Stomach smooth muscle (tissue), 2 donors: Measurements from ENCODE around the gene SYNPO.

Experiments used
- H3K27ac ChIP-seq: one replicate; pipeline ENCODE4 v1.7.0; 2013; ENCODE audit warnings: mild to moderate bottlenecking, low read length, inconsistent platforms
- H3K27me3 ChIP-seq, 2 donors: one replicate each; pipeline ENCODE4 v1.7.0; 2013; ENCODE audit warnings: low read length in 2 of 2; ENCODE audit not compliant: insufficient read depth in 2 of 2, control insufficient read depth in 1 of 2
- H3K36me3 ChIP-seq, 2 donors: one replicate each; pipeline ENCODE4 v1.7.0; 2013; ENCODE audit warnings: low read length in 2 of 2; ENCODE audit not compliant: control insufficient read depth in 2 of 2, insufficient read depth in 2 of 2
- H3K4me1 ChIP-seq: one replicate; pipeline ENCODE4 v1.7.0; 2013; ENCODE audit warnings: low read length; ENCODE audit not compliant: control insufficient read depth, insufficient read depth
- H3K4me3 ChIP-seq, 2 donors: one replicate each; pipeline ENCODE4 v1.7.0; 2013; ENCODE audit warnings: low read length in 2 of 2
- H3K9ac ChIP-seq, 2 donors: one replicate each; pipeline ENCODE4 v1.7.0; 2013; ENCODE audit warnings: low read length in 2 of 2, mild to moderate bottlenecking in 1 of 2
- H3K9me3 ChIP-seq, 2 donors: one replicate each; pipeline ENCODE4 v1.7.0; 2013; ENCODE audit warnings: low read length in 2 of 2; ENCODE audit not compliant: control insufficient read depth in 2 of 2
- donor health status: healthy.
- donor health status: Pancreatic carcinoma.

Gene SYNPO

GRCh38 chr5:150599917-150600511 is 40.4 kb upstream of the SYNPO start:
- peaks cover 34% of the 10 kb centered on the region for H3K4me1 ChIP-seq
- no peaks in the 10 kb centered on the region for H3K27me3 ChIP-seq
- H3K9ac ChIP-seq: peak overlapping the region; percentile 14 to 42
- H3K4me3 ChIP-seq: peak overlapping the region in 1 of 2 donors; percentile 15
- no peaks in the 10 kb centered on the region for H3K36me3 ChIP-seq
- peak overlapping the region; percentile 46 for H3K27ac ChIP-seq
- no peaks in the 10 kb centered on the region for H3K9me3 ChIP-seq

- H3K4me1 ChIP-seq: peaks cover 31% of the 10 kb centered on the region
- no peaks in the 10 kb centered on the region for H3K9me3 ChIP-seq
- H3K9ac ChIP-seq: peak overlapping the region in 1 of 2 donors; percentile 2
- no peaks in the 10 kb centered on the region for H3K27me3 ChIP-seq
- no peaks in the 10 kb centered on the region for H3K36me3 ChIP-seq
- peak overlapping the region in 1 of 2 donors; percentile 15 for H3K4me3 ChIP-seq
- H3K27ac ChIP-seq: peak overlapping the region; percentile 46
Observed at GRCh38 chr5:150600616-150601490, 39.6 kb upstream of the SYNPO start.

- H3K9me3 ChIP-seq: no peaks in the 10 kb centered on the region
- no peak overlapping the region for H3K27ac ChIP-seq
- H3K4me3 ChIP-seq: no peak overlapping the region
- H3K36me3 ChIP-seq: no peaks in the 10 kb centered on the region
- H3K9ac ChIP-seq: no peak overlapping the region
- no peaks in the 10 kb centered on the region for H3K27me3 ChIP-seq
- H3K4me1 ChIP-seq: peaks cover 31% of the 10 kb centered on the region
Observed at GRCh38 chr5:150601491-150602345, 38.7 kb upstream of the SYNPO start.

GRCh38 chr5:150603052-150603451 is 37.4 kb upstream of the SYNPO start:
- Histone ChIP-seq H3K9me3 (no peaks in the 10 kb centered on the region), H3K27ac (no peak overlapping the region), H3K4me3 (no peak overlapping the region), H3K27me3 (no peaks in the 10 kb centered on the region), H3K9ac (no peak overlapping the region), H3K36me3 (no peaks in the 10 kb centered on the region), H3K4me1 (peaks cover 27% of the 10 kb centered on the region)

- H3K9me3 ChIP-seq: no peaks in the 10 kb centered on the region
- no peak overlapping the region for H3K9ac ChIP-seq
- H3K4me1 ChIP-seq: peaks cover 23% of the 10 kb centered on the region
- no peak overlapping the region for H3K4me3 ChIP-seq
- H3K36me3 ChIP-seq: no peaks in the 10 kb centered on the region
- no peaks in the 10 kb centered on the region for H3K27me3 ChIP-seq
- no peak overlapping the region for H3K27ac ChIP-seq
Observed at GRCh38 chr5:150603491-150603890, 37.0 kb upstream of the SYNPO start.

GRCh38 chr5:150604010-150604409 is 36.5 kb upstream of the SYNPO start:
- no peak overlapping the region for H3K4me3 ChIP-seq
- H3K9me3 ChIP-seq: no peaks in the 10 kb centered on the region
- no peaks in the 10 kb centered on the region for H3K36me3 ChIP-seq
- H3K4me1 ChIP-seq: peaks cover 22% of the 10 kb centered on the region
- no peak overlapping the region for H3K27ac ChIP-seq
- no peaks in the 10 kb centered on the region for H3K27me3 ChIP-seq
- no peak overlapping the region for H3K9ac ChIP-seq

GRCh38 chr5:150604894-150605440 is 35.5 kb upstream of the SYNPO start:
- no peak overlapping the region for H3K9ac ChIP-seq
- H3K4me1 ChIP-seq: peaks cover 21% of the 10 kb centered on the region
- H3K27me3 ChIP-seq: no peaks in the 10 kb centered on the region
- H3K4me3 ChIP-seq: no peak overlapping the region
- no peaks in the 10 kb centered on the region for H3K36me3 ChIP-seq
- no peak overlapping the region for H3K27ac ChIP-seq
- no peaks in the 10 kb centered on the region for H3K9me3 ChIP-seq

- H3K27me3 ChIP-seq: no peaks in the 10 kb centered on the region
- no peak overlapping the region for H3K4me3 ChIP-seq
- H3K27ac ChIP-seq: no peak overlapping the region
- no peaks in the 10 kb centered on the region for H3K9me3 ChIP-seq
- peaks cover 21% of the 10 kb centered on the region for H3K4me1 ChIP-seq
- no peaks in the 10 kb centered on the region for H3K36me3 ChIP-seq
- no peak overlapping the region for H3K9ac ChIP-seq
Observed at GRCh38 chr5:150605546-150605945, 34.9 kb upstream of the SYNPO start.

GRCh38 chr5:150606476-150606875 is 34.0 kb upstream of the SYNPO start:
- Histone ChIP-seq H3K9ac (no peak overlapping the region), H3K27me3 (no peaks in the 10 kb centered on the region)

GRCh38 chr5:150607105-150607504 is 33.4 kb upstream of the SYNPO start:
- no peaks in the 10 kb centered on the region for H3K27me3 ChIP-seq

More at GRCh38 chr5:150606476-150606875, 34.0 kb upstream of the SYNPO start:
- H3K4me3 ChIP-seq: no peak overlapping the region
- H3K9me3 ChIP-seq: no peaks in the 10 kb centered on the region
- peaks cover 25% of the 10 kb centered on the region for H3K4me1 ChIP-seq
- no peak overlapping the region for H3K27ac ChIP-seq
- no peaks in the 10 kb centered on the region for H3K36me3 ChIP-seq

More at GRCh38 chr5:150607105-150607504, 33.4 kb upstream of the SYNPO start:
- H3K4me1 ChIP-seq: peaks cover 30% of the 10 kb centered on the region
- no peak overlapping the region for H3K9ac ChIP-seq
- no peak overlapping the region for H3K27ac ChIP-seq
- H3K36me3 ChIP-seq: no peaks in the 10 kb centered on the region
- no peak overlapping the region for H3K4me3 ChIP-seq
- no peaks in the 10 kb centered on the region for H3K9me3 ChIP-seq
